ENCODE data around the gene PTGS1.
"Not testable (repeated sequence)": the region's sequence is repeated elsewhere in the genome, so short reads cannot be mapped to it uniquely, and the experiment has no call there.

The PTGS1 gene

GRCh38 chr9:122398371-122398924 lies 27.6 kb downstream of the PTGS1 start:
- no peak for DNase-seq (ENCODE audit: low spot score)

- DNase-seq (ENCODE audit: low spot score): no peak
Observed at GRCh38 chr9:122401896-122402295, 31.1 kb downstream of the PTGS1 start.

- peak; percentile 94 for DNase-seq (ENCODE audit: low spot score)
Observed at GRCh38 chr9:122402403-122402871, 31.6 kb downstream of the PTGS1 start.

GRCh38 chr9:122402874-122403273 lies 32.0 kb downstream of the PTGS1 start:
- DNase-seq (ENCODE audit: low spot score): no peak

- no peak for DNase-seq (ENCODE audit: low spot score)
Observed at GRCh38 chr9:122403381-122404000, 32.7 kb downstream of the PTGS1 start.

- peak; percentile 65 for DNase-seq (ENCODE audit: low spot score)
Observed at GRCh38 chr9:122405304-122406069, 34.7 kb downstream of the PTGS1 start.

- no peak for DNase-seq (ENCODE audit: low spot score)
Observed at GRCh38 chr9:122406070-122406890, 35.5 kb downstream of the PTGS1 start.

GRCh38 chr9:122414108-122414507 lies 43.3 kb downstream of the PTGS1 start:
- DNase-seq (ENCODE audit: low spot score): not testable (repeated sequence)

GRCh38 chr9:122418016-122418415 lies 47.2 kb downstream of the PTGS1 start:
- DNase-seq (ENCODE audit: low spot score): no peak

GRCh38 chr9:122420315-122420714 lies 49.5 kb downstream of the PTGS1 start:
- DNase-seq (ENCODE audit: low spot score): no peak

GRCh38 chr9:122425087-122425486 lies 54.3 kb downstream of the PTGS1 start:
- no peak for DNase-seq (ENCODE audit: low spot score)

GRCh38 chr9:122426723-122427122 lies 55.9 kb downstream of the PTGS1 start:
- no peak for DNase-seq (ENCODE audit: low spot score)

- DNase-seq (ENCODE audit: low spot score): no peak
Observed at GRCh38 chr9:122442568-122442967, 71.7 kb downstream of the PTGS1 start.

- no peak for DNase-seq (ENCODE audit: low spot score)
Observed at GRCh38 chr9:122444041-122444733, 73.4 kb downstream of the PTGS1 start.
